Measurements from ENCODE around the gene MIPOL1. TPM values are rescaled to one million over a fixed set of nuclear protein-coding genes. Genes with fewer than 3 reads are reported as not detected.

The MIPOL1 gene
- total and polyA plus RNA-seq, 2 of the 13 experiments (the other 11 are each of a cell fraction or from before 2014, with no cell fraction given), result 8.6 to 34.2 TPM

GRCh38 chr14:37201724-37202123 lies 4.0 kb downstream of the MIPOL1 start (continued):
- TF ChIP-seq HINFP (CRISPR knock-in tag; IDR thresholded peaks at IDR 0.05; ENCODE audit: low read depth) (no peak), ZNF546 (CRISPR knock-in tag; conservative IDR thresholded peaks at IDR 0.05) (no peak), FOXP4 (CRISPR knock-in tag; IDR thresholded peaks at IDR 0.05) (0 out of 2 replicates have a peak, but pooled peaks have one; percentile 43), HCFC1 (IDR thresholded peaks at IDR 0.05; ENCODE audit: low read depth, low read length) (no peak)
- TF ChIP-seq, protein P1, sequence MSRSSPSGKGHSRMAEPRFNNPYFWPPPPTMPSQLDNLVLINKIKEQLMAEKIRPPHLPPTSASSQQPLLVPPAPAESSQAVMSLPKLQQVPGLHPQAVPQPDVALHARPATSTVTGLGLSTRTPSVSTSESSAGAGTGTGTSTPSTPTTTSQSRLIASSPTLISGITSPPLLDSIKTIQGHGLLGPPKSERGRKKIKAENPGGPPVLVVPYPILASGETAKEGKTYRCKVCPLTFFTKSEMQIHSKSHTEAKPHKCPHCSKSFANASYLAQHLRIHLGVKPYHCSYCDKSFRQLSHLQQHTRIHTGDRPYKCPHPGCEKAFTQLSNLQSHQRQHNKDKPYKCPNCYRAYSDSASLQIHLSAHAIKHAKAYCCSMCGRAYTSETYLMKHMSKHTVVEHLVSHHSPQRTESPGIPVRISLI (CRISPR knock-in tag; IDR thresholded peaks at IDR 0.05; ENCODE audit: borderline replicate concordance), result no peak

- Histone ChIP-seq H3K9me3 (ENCODE audit: low read length) (peaks cover 21% of the 10 kb centered on the region), H3K36me3 (replicated peaks in 1 of 2; ENCODE audit: control insufficient read depth in 1 of 2, insufficient read depth in 2 of 2, low read length in 2 of 2) (no peaks in the 10 kb centered on the region), H3K4me2 (ENCODE audit: low read depth, low read length) (no peak overlapping the region), H3K4me1 (ENCODE audit: insufficient read depth, low read length) (peaks cover 52% of the 10 kb centered on the region), H2AFZ (ENCODE audit: low read length) (no peak overlapping the region), H4K20me1 (ENCODE audit: insufficient read depth, low read length) (no peaks in the 10 kb centered on the region), H3K79me2 (ENCODE audit: insufficient read depth, low read length) (peaks cover 29% of the 10 kb centered on the region), H3K4me3 (replicated peaks in 1 of 3; ENCODE audit: insufficient read depth in 1 of 3, low read depth in 2 of 3, low read length in 3 of 3) (no peak overlapping the region), H3K9ac (ENCODE audit: insufficient read depth, low read depth, low read length) (no peak overlapping the region), H3K27me3 (ENCODE audit: control insufficient read depth in 1 of 2, insufficient read depth in 2 of 2, low read length in 2 of 2) (no peaks in the 10 kb centered on the region; a peak in 1 of 5 replicates), H3K27ac (ENCODE audit: extremely low read length, insufficient read depth, low read length) (no peak overlapping the region)
- DNase-seq (ENCODE audit: low spot score) (no peak), FAIRE-seq (no peak), ATAC-seq (no peak)
- POLR2A ChIA-PET, result interaction anchor here (1.5 kb wide), 1 partner anchor 30 kb away, joined by 4 read pairs; the partner anchor contains the start of gene SLC25A21
- TF ChIP-seq RFX3 (CRISPR knock-in tag; IDR thresholded peaks at IDR 0.05) (no peak), HOXA5 (CRISPR knock-in tag; IDR thresholded peaks at IDR 0.05) (no peak), THYN1 (CRISPR knock-in tag; IDR thresholded peaks at IDR 0.05; ENCODE audit: borderline replicate concordance, low read depth) (no peak), ZNF253 (CRISPR knock-in tag; IDR thresholded peaks at IDR 0.05; ENCODE audit: borderline replicate concordance) (no peak), ZKSCAN5 (CRISPR knock-in tag; IDR thresholded peaks at IDR 0.05) (no peak), JUND (CRISPR knock-in tag; IDR thresholded peaks at IDR 0.05) (no peak)
- in situ Hi-C loops (cut with HindIII; ENCODE audit: extremely low pct_ligation_motif_present, low pct_unique_long_range_greater_than_20kb), result no loop called here
- 96% methylated on average over 2 of the region's 2 CpGs for WGBS (ENCODE audit: low lambda C conversion rate)
- intact Hi-C loops (cut with micrococcal nuclease; ENCODE audit: unreplicated experiment), result no loop called here
- BruUV-seq (replicated peaks), result no TSS peak
- CTCF ChIA-PET (ENCODE audit: low intra/inter-chr PET ratio, low total read pairs), result no interaction called here
Observed at GRCh38 chr14:37202265-37202664, 4.5 kb downstream of the MIPOL1 start.
